Measurements from ENCODE around the gene VTI1A. TPM values are rescaled to one million over a fixed set of nuclear protein-coding genes. Genes with fewer than 3 reads are reported as not detected.

The VTI1A gene
- total RNA-seq, 1 donor, result 37.1 TPM

- no peak overlapping the region for H3K4me3 ChIP-seq (ENCODE audit: low read depth, low read length)
- DNase-seq (ENCODE audit: low read depth), result peak; percentile 37
- no peak for TF ChIP-seq CTCF (IDR thresholded peaks at IDR 0.05; ENCODE audit: insufficient read depth, low read depth, low read length)
Observed at GRCh38 chr10:112515126-112515525, 68.1 kb downstream of the VTI1A start.

GRCh38 chr10:112515852-112516251, 68.8 kb downstream of the VTI1A start:
- H3K4me3 ChIP-seq (ENCODE audit: low read depth, low read length), result no peak overlapping the region
- TF ChIP-seq CTCF (IDR thresholded peaks at IDR 0.05; ENCODE audit: insufficient read depth, low read depth, low read length), result no peak
- no peak for DNase-seq (ENCODE audit: low read depth)

GRCh38 chr10:112517451-112517862, 70.4 kb downstream of the VTI1A start:
- no peak for TF ChIP-seq CTCF (IDR thresholded peaks at IDR 0.05; ENCODE audit: insufficient read depth, low read depth, low read length)
- DNase-seq (ENCODE audit: low read depth), result no peak
- H3K4me3 ChIP-seq (ENCODE audit: low read depth, low read length), result no peak overlapping the region

- TF ChIP-seq CTCF (IDR thresholded peaks at IDR 0.05; ENCODE audit: insufficient read depth, low read depth, low read length), result no peak
Observed at GRCh38 chr10:112519133-112519761, 72.2 kb downstream of the VTI1A start.

GRCh38 chr10:112520914-112521313, 73.9 kb downstream of the VTI1A start:
- H3K4me3 ChIP-seq (ENCODE audit: low read depth, low read length), result no peak overlapping the region
- TF ChIP-seq CTCF (IDR thresholded peaks at IDR 0.05; ENCODE audit: insufficient read depth, low read depth, low read length), result no peak
- peak; percentile 20 for DNase-seq (ENCODE audit: low read depth)

More at GRCh38 chr10:112519133-112519761, 72.2 kb downstream of the VTI1A start:
- no peak for DNase-seq (ENCODE audit: low read depth)
- H3K4me3 ChIP-seq (ENCODE audit: low read depth, low read length), result no peak overlapping the region

GRCh38 chr10:112524641-112525040, 77.6 kb downstream of the VTI1A start:
- no peak for TF ChIP-seq CTCF (IDR thresholded peaks at IDR 0.05; ENCODE audit: insufficient read depth, low read depth, low read length)
- DNase-seq (ENCODE audit: low read depth), result no peak
- no peak overlapping the region for H3K4me3 ChIP-seq (ENCODE audit: low read depth, low read length)

GRCh38 chr10:112525200-112525599, 78.2 kb downstream of the VTI1A start:
- no peak overlapping the region for H3K4me3 ChIP-seq (ENCODE audit: low read depth, low read length)
- no peak for DNase-seq (ENCODE audit: low read depth)
- TF ChIP-seq CTCF (IDR thresholded peaks at IDR 0.05; ENCODE audit: insufficient read depth, low read depth, low read length), result no peak
